Measurements from ENCODE around the gene HLA-DQB2.

HLA-DQB2 gene

DNA sequence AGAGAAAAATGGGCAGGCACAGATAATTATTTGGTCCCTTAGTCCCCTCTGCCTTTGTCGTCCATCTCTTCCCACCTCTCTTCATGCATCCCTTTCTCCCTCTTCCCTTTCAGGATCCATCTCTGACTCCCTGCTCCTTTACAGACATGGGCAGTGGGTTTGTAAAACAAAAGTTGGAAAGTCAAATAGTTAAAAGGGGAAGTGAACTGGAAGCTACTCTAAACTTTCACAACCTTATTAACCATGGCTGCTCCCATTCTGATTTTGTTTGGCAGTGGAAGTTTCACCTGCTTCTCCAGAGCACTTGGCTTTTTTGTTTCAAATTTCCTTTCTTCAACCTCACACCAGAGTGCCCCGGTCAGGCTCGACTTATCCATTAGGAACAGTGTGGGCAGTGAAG lies 21.0 kb downstream of the HLA-DQB2 start:
- no peak for DNase-seq

DNA sequence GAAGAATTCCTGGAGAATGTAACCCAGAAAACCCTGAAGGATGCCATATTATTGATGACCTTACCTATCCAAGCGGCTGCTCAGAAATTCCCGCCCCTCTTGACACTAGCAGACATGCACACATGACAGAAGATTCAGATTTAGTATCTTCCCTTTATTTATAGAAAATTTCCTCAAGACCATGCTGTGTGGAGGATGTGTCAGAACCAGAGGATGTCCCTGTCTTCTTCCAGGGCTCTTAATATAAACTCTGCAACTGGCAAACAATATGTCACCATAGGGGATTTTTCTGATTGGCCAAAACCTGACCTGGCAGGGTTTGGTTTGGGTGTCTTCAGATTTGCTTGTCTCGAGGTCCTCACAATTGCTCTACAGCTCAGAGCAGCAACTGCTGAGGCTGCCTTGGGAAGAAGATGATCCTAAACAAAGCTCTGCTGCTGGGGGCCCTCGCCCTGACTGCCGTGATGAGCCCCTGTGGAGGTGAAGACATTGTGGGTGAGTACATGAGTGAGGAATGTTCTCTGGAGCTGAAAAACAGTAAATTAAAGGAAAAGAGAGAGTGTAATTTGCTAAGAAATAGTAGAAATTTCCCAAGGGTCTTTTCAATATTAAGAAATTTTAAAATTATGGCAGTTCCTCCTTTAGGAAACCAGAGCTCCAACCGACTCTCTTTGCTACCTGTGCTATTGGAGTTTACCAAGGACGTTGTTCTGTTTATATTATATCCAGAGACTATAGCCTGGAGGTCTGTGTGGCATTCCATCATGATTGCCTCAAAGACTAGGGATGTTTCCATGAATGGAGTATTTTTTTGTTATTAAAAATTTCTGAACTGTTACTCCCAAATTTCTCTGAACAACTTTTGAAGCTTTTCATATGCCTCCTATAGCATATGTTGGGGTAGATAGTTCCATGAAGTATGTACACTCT lies 22.0 kb downstream of the HLA-DQB2 start, which contains the start of gene HLA-DQA2:
TSS of gene HLA-DQA2 (plus strand) at position 361 of the 930 bp plus-strand sequence. CDS start at position 414, 53 bp downstream.
- DNase-seq = no peak

DNA sequence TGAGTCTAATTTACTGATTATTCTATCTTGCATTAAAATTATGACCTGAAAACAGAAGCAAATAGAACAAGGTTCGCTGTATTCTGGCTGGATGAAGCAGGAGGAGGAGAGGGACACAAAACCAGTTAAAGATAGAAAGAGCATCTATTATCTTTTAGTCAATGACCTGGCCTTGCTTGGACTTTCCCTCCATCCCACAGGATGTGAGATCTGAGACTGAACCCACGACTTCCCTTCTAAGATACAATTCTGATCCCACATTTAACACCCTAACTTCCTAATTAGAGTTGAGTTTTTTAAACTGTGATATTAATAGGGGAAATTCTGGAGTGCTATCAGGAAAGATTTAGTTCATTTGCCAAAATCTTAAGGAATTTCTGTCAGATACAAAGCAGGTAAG lies 25.2 kb downstream of the HLA-DQB2 start:
- DNase-seq = no peak

DNA sequence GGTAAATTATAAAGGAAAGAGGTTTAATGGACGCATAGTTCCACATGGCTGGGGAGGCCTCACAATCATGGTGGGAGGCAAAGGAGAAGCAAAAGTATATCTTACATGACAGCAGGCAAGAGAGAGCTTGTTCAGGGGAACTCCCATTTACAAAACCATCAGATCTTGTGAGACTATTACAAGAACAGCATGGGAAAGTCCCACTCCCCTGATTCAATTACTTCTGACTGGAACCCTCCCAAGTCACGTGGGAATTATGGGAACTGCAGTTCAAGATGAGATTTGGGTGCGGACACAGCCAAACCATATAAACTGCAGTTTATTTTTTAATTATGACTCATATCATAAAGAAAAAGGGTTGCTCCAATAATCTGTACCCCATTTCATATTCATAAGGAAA lies 44.5 kb downstream of the HLA-DQB2 start:
- DNase-seq = no peak

DNA sequence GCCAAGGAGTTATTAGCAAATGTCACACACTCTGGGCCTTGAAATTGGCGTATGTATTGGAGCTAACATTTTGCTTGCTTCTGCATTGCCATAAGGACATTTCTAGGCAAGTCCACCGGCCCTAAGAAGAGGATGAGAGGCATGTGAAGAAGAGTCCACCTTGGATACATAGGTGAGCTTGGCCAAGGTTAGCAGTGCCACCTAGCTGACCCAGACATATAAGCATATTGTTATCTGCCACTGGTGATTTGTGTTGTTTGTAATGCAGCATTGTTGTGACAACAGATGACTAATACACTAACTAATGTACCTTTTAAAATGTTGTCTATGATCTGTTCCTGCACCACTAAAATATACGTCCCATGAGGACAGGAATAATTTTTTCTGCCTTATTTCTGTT lies 46.9 kb downstream of the HLA-DQB2 start:
- DNase-seq = no peak

DNA sequence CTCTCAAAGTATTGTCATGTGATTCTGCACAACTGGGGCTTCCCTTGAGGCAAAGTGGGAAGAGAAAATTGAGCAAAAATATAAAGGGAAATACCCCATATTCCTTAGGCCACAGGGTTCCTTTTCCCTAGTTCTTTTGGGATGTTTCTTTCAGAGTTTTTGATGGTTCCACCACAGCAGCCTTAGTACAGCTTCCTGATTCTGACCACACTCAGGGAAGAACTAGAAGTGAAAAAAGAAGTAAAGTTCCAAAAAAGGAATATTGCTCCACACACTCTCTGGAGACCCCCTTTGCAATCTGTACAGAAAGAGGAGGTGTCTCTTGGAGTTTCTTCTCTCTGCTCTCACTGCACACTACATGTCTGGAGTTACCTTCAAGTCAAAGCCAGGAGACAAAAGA lies 50.1 kb downstream of the HLA-DQB2 start:
- no peak for DNase-seq

DNA sequence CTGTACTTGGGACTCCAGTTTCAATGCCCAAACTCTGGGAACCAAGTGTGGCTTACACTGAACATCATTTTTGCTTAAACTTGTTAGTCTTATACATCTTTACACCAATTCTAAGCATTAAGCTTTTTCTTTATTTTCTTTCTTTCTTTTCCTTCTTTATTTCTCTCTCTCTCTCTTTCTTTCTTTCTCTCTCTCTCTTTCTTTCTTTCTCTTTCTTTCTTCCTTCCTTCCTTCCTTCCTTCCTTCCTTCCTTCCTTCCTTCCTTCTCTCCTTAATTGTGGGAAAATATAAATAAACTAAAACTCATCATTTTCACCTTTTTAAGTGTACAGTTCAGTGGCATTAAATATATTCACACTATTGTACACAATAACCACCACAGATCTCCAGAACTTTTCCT lies 53.7 kb downstream of the HLA-DQB2 start:
- DNase-seq = no peak
